NCI-H1105 treated with DMSO at 0.1 percent for 48 hours (cell line): Measurements from ENCODE around the gene CCND2.
A peak's percentile ranks its signal among the peaks of the same experiment; 100 is the strongest.
"Not testable (repeated sequence)": the region's sequence is repeated elsewhere in the genome, so short reads cannot be mapped to it uniquely, and the experiment has no call there.

Experiments used
- DNase-seq: peaks from one replicate; lab custom pipeline; 2025; lab: John Stamatoyannopoulos, UW

The CCND2 gene

GRCh38 chr12:4273652-4274395 is at the start of gene CCND2:
CCND2 (plus strand) TSS chr12:4273762; CDS start chr12:4274041, 279 bp downstream.
- peak; percentile 50 for DNase-seq

- DNase-seq = no peak
Measured at GRCh38 chr12:4224206-4224889, 49.2 kb upstream of the CCND2 start.

GRCh38 chr12:4225571-4225970 is 48.0 kb upstream of the CCND2 start:
- no peak for DNase-seq

- DNase-seq = no peak
Measured at GRCh38 chr12:4227046-4227445, 46.5 kb upstream of the CCND2 start.

GRCh38 chr12:4228122-4228580 is 45.4 kb upstream of the CCND2 start:
- DNase-seq = no peak

GRCh38 chr12:4230526-4230925 is 43.0 kb upstream of the CCND2 start:
- DNase-seq = no peak

- no peak for DNase-seq
Measured at GRCh38 chr12:4238577-4238976, 35.0 kb upstream of the CCND2 start.

GRCh38 chr12:4239746-4240145 is 33.8 kb upstream of the CCND2 start:
- DNase-seq = no peak

- no peak for DNase-seq
Measured at GRCh38 chr12:4240161-4240783, 33.3 kb upstream of the CCND2 start.

- no peak for DNase-seq
Measured at GRCh38 chr12:4240981-4241380, 32.6 kb upstream of the CCND2 start.

GRCh38 chr12:4241592-4241991 is 32.0 kb upstream of the CCND2 start:
- DNase-seq = no peak

- DNase-seq = no peak
Measured at GRCh38 chr12:4242595-4242994, 31.0 kb upstream of the CCND2 start.

- no peak for DNase-seq
Measured at GRCh38 chr12:4243091-4243490, 30.5 kb upstream of the CCND2 start.

GRCh38 chr12:4243491-4244100 is 30.0 kb upstream of the CCND2 start:
- not testable (repeated sequence) for DNase-seq

GRCh38 chr12:4244868-4245267 is 28.7 kb upstream of the CCND2 start:
- DNase-seq = no peak

GRCh38 chr12:4245446-4245845 is 28.1 kb upstream of the CCND2 start:
- no peak for DNase-seq

- no peak for DNase-seq
Measured at GRCh38 chr12:4246116-4246515, 27.4 kb upstream of the CCND2 start.

- DNase-seq = no peak
Measured at GRCh38 chr12:4250691-4251090, 22.9 kb upstream of the CCND2 start.

GRCh38 chr12:4251216-4251891 is 22.2 kb upstream of the CCND2 start:
- DNase-seq = no peak

GRCh38 chr12:4251967-4252366 is 21.6 kb upstream of the CCND2 start:
- DNase-seq = no peak

- DNase-seq = no peak
Measured at GRCh38 chr12:4252601-4253000, 21.0 kb upstream of the CCND2 start.
